OCI-LY7 (cell line): Measurements from ENCODE around the gene CPHXL2.

Source experiments
- EZH2phosphoT487 ChIP-seq: fragments of 200-600 bp; sonication (generic); IDR thresholded peaks from 2 replicates; pipeline ENCODE4 v1.6.1; 2018; ENCODE audit warnings: low read depth, borderline replicate concordance, mild to moderate bottlenecking, mixed run types, antibody characterized with exemption, low read length, moderate library complexity, mixed read lengths
- TF ChIP-seq, protein P1 (sequence below): fragments of 200-600 bp; sonication (generic); conservative IDR thresholded peaks from 2 replicates; pipeline ENCODE4 v1.5.1; 2014; ENCODE audit warnings: mild to moderate bottlenecking, antibody characterized with exemption, low read length, moderate library complexity, mixed read lengths

GRCh38 chr16:75626806-75627205 is 50.0 kb downstream of the CPHXL2 start:
- TF ChIP-seq, protein P1, sequence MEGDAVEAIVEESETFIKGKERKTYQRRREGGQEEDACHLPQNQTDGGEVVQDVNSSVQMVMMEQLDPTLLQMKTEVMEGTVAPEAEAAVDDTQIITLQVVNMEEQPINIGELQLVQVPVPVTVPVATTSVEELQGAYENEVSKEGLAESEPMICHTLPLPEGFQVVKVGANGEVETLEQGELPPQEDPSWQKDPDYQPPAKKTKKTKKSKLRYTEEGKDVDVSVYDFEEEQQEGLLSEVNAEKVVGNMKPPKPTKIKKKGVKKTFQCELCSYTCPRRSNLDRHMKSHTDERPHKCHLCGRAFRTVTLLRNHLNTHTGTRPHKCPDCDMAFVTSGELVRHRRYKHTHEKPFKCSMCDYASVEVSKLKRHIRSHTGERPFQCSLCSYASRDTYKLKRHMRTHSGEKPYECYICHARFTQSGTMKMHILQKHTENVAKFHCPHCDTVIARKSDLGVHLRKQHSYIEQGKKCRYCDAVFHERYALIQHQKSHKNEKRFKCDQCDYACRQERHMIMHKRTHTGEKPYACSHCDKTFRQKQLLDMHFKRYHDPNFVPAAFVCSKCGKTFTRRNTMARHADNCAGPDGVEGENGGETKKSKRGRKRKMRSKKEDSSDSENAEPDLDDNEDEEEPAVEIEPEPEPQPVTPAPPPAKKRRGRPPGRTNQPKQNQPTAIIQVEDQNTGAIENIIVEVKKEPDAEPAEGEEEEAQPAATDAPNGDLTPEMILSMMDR: no peak
- no peak for TF ChIP-seq EZH2phosphoT487
